Fibroblast of lung (primary cell): ENCODE results near the gene COTL1.

Experiments
- CTCF ChIP-seq, 2 donors: IDR thresholded peaks in 1 of 2; conservative IDR thresholded peaks in 1 of 2; 1 replicate in 1 of 2; 2 replicates in 1 of 2; pipeline ENCODE4 v1.5.1; 2011 to 2012; ENCODE audit warnings: low read length in 2 of 2, control low read depth in 1 of 2, inconsistent platforms in 1 of 2, low read depth in 1 of 2, mild to moderate bottlenecking in 1 of 2
- EZH2 ChIP-seq: IDR thresholded peaks from 2 replicates; pipeline ENCODE4 v1.5.1; 2012; ENCODE audit warnings: low read length, control low read depth, mild to moderate bottlenecking; ENCODE audit errors: missing control alignments

GRCh38 chr16:84600343-84601229 lies 17.3 kb downstream of the COTL1 start:
- TF ChIP-seq CTCF (conservative IDR thresholded peaks at IDR 0.05 in 1 of 2, IDR thresholded peaks at IDR 0.05 in 1 of 2; ENCODE audit: low read depth in 1 of 2, low read length in 2 of 2), result no peak
- TF ChIP-seq EZH2, result no peak
